OCI-LY7 (cell line): ENCODE data around the gene ABI3.

ENCODE experiments used
- EZH2phosphoT487 ChIP-seq: fragments of 200-600 bp; sonication (generic); IDR thresholded peaks from 2 replicates; pipeline ENCODE4 v1.6.1; 2018; ENCODE audit warnings: low read depth, borderline replicate concordance, mild to moderate bottlenecking, mixed run types, antibody characterized with exemption, low read length, moderate library complexity, mixed read lengths
- TF ChIP-seq, protein P1 (sequence below): fragments of 200-600 bp; sonication (generic); conservative IDR thresholded peaks from 2 replicates; pipeline ENCODE4 v1.5.1; 2014; ENCODE audit warnings: mild to moderate bottlenecking, antibody characterized with exemption, low read length, moderate library complexity, mixed read lengths

DNA sequence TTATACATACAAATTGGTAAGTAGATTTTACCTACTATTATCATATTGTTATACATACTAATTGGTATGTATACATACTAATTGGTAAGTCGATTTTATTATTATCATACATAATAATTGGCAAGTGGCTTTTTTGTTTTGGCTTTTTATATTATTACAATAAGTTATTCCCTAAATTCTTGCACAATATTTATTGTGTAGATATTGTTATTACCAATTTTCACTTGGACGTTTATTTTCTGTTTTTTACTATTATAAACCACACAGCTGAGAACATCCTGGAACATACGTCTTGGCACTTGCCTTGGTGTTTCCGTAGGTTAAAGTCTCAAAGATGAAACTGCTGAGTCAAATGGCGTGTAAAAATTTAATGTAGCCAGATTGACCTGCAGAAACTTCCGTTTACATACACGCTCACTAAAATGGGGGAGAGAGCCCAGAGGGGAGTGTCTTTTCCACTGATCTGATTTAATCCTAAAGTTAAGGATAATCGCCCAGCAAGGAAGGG is 19.0 kb upstream of the ABI3 start:
- TF ChIP-seq, protein P1, sequence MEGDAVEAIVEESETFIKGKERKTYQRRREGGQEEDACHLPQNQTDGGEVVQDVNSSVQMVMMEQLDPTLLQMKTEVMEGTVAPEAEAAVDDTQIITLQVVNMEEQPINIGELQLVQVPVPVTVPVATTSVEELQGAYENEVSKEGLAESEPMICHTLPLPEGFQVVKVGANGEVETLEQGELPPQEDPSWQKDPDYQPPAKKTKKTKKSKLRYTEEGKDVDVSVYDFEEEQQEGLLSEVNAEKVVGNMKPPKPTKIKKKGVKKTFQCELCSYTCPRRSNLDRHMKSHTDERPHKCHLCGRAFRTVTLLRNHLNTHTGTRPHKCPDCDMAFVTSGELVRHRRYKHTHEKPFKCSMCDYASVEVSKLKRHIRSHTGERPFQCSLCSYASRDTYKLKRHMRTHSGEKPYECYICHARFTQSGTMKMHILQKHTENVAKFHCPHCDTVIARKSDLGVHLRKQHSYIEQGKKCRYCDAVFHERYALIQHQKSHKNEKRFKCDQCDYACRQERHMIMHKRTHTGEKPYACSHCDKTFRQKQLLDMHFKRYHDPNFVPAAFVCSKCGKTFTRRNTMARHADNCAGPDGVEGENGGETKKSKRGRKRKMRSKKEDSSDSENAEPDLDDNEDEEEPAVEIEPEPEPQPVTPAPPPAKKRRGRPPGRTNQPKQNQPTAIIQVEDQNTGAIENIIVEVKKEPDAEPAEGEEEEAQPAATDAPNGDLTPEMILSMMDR: no peak
- TF ChIP-seq EZH2phosphoT487: no peak
